ENCODE data around the gene EEFSEC.
A peak's percentile ranks its signal among the peaks of the same experiment; 100 is the strongest.

The EEFSEC gene

GRCh38 chr3:128222796-128223385 lies 69.6 kb downstream of the EEFSEC start:
- Histone ChIP-seq H2BK120ac (ENCODE audit: low read depth, low read length) (no peak overlapping the region), H3K79me1 (ENCODE audit: low read length) (no peaks in the 10 kb centered on the region), H3K27ac (ENCODE audit: low read depth, low read length) (no peak overlapping the region), H3K27me3 (ENCODE audit: insufficient read depth, low read length, poor library complexity) (no peaks in the 10 kb centered on the region), H3K4me2 (ENCODE audit: low read length) (no peak overlapping the region), H3K36me3 (ENCODE audit: control insufficient read depth, insufficient read depth, low read length) (no peaks in the 10 kb centered on the region), H2AK5ac (ENCODE audit: low read length) (no peak overlapping the region), H3K79me2 (ENCODE audit: control insufficient read depth, insufficient read depth, low read length) (no peaks in the 10 kb centered on the region), H3K23ac (ENCODE audit: low read length) (no peak overlapping the region), H3K9ac (ENCODE audit: low read length) (no peak overlapping the region), H3K18ac (ENCODE audit: low read length) (no peak overlapping the region), H3K4me3 (ENCODE audit: low read length) (no peak overlapping the region), H4K8ac (ENCODE audit: low read depth, low read length) (no peak overlapping the region), H4K5ac (ENCODE audit: low read length) (no peak overlapping the region), H3K4ac (ENCODE audit: low read depth, low read length) (no peak overlapping the region), H2BK5ac (ENCODE audit: low read length) (no peak overlapping the region), H3K56ac (ENCODE audit: low read length) (no peak overlapping the region), H2BK15ac (replicated peaks; ENCODE audit: low read depth) (no peak overlapping the region), H3K4me1 (ENCODE audit: control insufficient read depth, low read depth, low read length) (no peaks in the 10 kb centered on the region)
- DNase-seq: no peak

- Histone ChIP-seq H3K23ac (ENCODE audit: low read length) (no peak overlapping the region), H3K79me1 (ENCODE audit: low read length) (no peaks in the 10 kb centered on the region), H2AK5ac (ENCODE audit: low read length) (no peak overlapping the region), H4K8ac (ENCODE audit: low read depth, low read length) (no peak overlapping the region), H3K79me2 (ENCODE audit: control insufficient read depth, insufficient read depth, low read length) (no peaks in the 10 kb centered on the region), H2BK15ac (replicated peaks; ENCODE audit: low read depth) (no peak overlapping the region), H3K4me1 (ENCODE audit: control insufficient read depth, low read depth, low read length) (no peaks in the 10 kb centered on the region), H3K27ac (ENCODE audit: low read depth, low read length) (no peak overlapping the region), H3K18ac (ENCODE audit: low read length) (no peak overlapping the region), H3K4me2 (ENCODE audit: low read length) (no peak overlapping the region), H2BK120ac (ENCODE audit: low read depth, low read length) (no peak overlapping the region), H3K36me3 (ENCODE audit: control insufficient read depth, insufficient read depth, low read length) (no peaks in the 10 kb centered on the region), H2BK5ac (ENCODE audit: low read length) (no peak overlapping the region), H3K4ac (ENCODE audit: low read depth, low read length) (no peak overlapping the region), H3K56ac (ENCODE audit: low read length) (peak overlapping the region; percentile 25), H4K5ac (ENCODE audit: low read length) (no peak overlapping the region), H3K27me3 (ENCODE audit: insufficient read depth, low read length, poor library complexity) (no peaks in the 10 kb centered on the region), H3K9ac (ENCODE audit: low read length) (no peak overlapping the region), H3K4me3 (ENCODE audit: low read length) (no peak overlapping the region)
- no CpG with 5 or more reads among the region's 8 CpGs for WGBS (ENCODE audit: extremely low coverage, insufficient coverage, low lambda C conversion rate)
- DNase-seq: no peak
Observed at GRCh38 chr3:128226186-128226725, 73.0 kb downstream of the EEFSEC start.

GRCh38 chr3:128226795-128227395 lies 73.6 kb downstream of the EEFSEC start:
- H3K18ac ChIP-seq (ENCODE audit: low read length): no peak overlapping the region
- no peak overlapping the region for H3K4ac ChIP-seq (ENCODE audit: low read depth, low read length)
- no peak overlapping the region for H2BK5ac ChIP-seq (ENCODE audit: low read length)
- no peak overlapping the region for H2BK120ac ChIP-seq (ENCODE audit: low read depth, low read length)
- no peak overlapping the region for H2AK5ac ChIP-seq (ENCODE audit: low read length)
- no peaks in the 10 kb centered on the region for H3K79me1 ChIP-seq (ENCODE audit: low read length)
- H3K36me3 ChIP-seq (ENCODE audit: control insufficient read depth, insufficient read depth, low read length): no peaks in the 10 kb centered on the region
- WGBS (ENCODE audit: extremely low coverage, insufficient coverage, low lambda C conversion rate): no CpG with 5 or more reads among the region's 5 CpGs
- H3K4me1 ChIP-seq (ENCODE audit: control insufficient read depth, low read depth, low read length): peaks cover 2% of the 10 kb centered on the region
- no peak overlapping the region for H2BK15ac ChIP-seq (replicated peaks; ENCODE audit: low read depth)
- no peaks in the 10 kb centered on the region for H3K27me3 ChIP-seq (ENCODE audit: insufficient read depth, low read length, poor library complexity)
- no peak overlapping the region for H4K5ac ChIP-seq (ENCODE audit: low read length)
- DNase-seq: peak; percentile 71
- no peak overlapping the region for H3K4me2 ChIP-seq (ENCODE audit: low read length)
- H3K23ac ChIP-seq (ENCODE audit: low read length): no peak overlapping the region
- H3K56ac ChIP-seq (ENCODE audit: low read length): no peak overlapping the region
- H3K4me3 ChIP-seq (ENCODE audit: low read length): no peak overlapping the region
- no peak overlapping the region for H3K27ac ChIP-seq (ENCODE audit: low read depth, low read length)
- H3K9ac ChIP-seq (ENCODE audit: low read length): no peak overlapping the region
- H3K79me2 ChIP-seq (ENCODE audit: control insufficient read depth, insufficient read depth, low read length): no peaks in the 10 kb centered on the region
- no peak overlapping the region for H4K8ac ChIP-seq (ENCODE audit: low read depth, low read length)

- Histone ChIP-seq H3K79me2 (ENCODE audit: control insufficient read depth, insufficient read depth, low read length) (no peaks in the 10 kb centered on the region), H3K36me3 (ENCODE audit: control insufficient read depth, insufficient read depth, low read length) (no peaks in the 10 kb centered on the region), H2BK120ac (ENCODE audit: low read depth, low read length) (no peak overlapping the region), H4K5ac (ENCODE audit: low read length) (no peak overlapping the region), H3K79me1 (ENCODE audit: low read length) (no peaks in the 10 kb centered on the region), H3K4me1 (ENCODE audit: control insufficient read depth, low read depth, low read length) (peaks cover 2% of the 10 kb centered on the region), H3K4me2 (ENCODE audit: low read length) (no peak overlapping the region), H4K8ac (ENCODE audit: low read depth, low read length) (no peak overlapping the region), H2AK5ac (ENCODE audit: low read length) (no peak overlapping the region), H3K4me3 (ENCODE audit: low read length) (no peak overlapping the region), H3K23ac (ENCODE audit: low read length) (no peak overlapping the region), H3K18ac (ENCODE audit: low read length) (no peak overlapping the region), H3K27me3 (ENCODE audit: insufficient read depth, low read length, poor library complexity) (no peaks in the 10 kb centered on the region), H2BK5ac (ENCODE audit: low read length) (no peak overlapping the region), H2BK15ac (replicated peaks; ENCODE audit: low read depth) (no peak overlapping the region), H3K27ac (ENCODE audit: low read depth, low read length) (no peak overlapping the region), H3K9ac (ENCODE audit: low read length) (no peak overlapping the region), H3K4ac (ENCODE audit: low read depth, low read length) (no peak overlapping the region), H3K56ac (ENCODE audit: low read length) (no peak overlapping the region)
- DNase-seq: no peak
- no CpG with 5 or more reads among the region's 4 CpGs for WGBS (ENCODE audit: extremely low coverage, insufficient coverage, low lambda C conversion rate)
Observed at GRCh38 chr3:128227507-128227906, 74.2 kb downstream of the EEFSEC start.

DNA sequence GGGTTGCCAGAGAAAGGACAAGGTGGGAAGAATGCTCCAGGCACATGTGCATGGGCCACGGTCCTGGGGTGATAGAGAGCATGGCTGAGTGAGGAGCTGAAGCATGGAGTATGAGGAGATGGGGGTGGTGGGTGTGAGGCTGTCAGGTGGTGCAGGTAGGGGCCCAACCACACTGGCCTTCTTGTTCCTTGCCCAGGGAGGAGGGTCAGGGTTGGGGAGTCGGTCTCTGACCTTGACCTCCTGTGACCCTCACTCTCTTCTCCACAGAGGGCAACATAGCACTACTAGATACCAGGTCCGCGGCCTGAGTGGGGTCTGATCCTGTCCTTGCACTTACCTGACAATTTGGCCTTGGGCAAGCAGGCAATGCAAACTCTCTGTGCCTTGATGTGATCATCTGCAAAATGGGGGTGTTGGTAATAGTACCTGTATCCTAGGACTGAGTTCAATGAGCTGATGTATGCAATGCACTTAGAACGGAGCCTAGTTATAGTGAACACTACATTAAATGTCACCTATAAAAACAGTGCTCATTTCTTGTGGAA lies 75.2 kb downstream of the EEFSEC start:
- Histone ChIP-seq H3K18ac (ENCODE audit: low read length) (no peak overlapping the region), H3K79me1 (ENCODE audit: low read length) (no peaks in the 10 kb centered on the region), H2BK15ac (replicated peaks; ENCODE audit: low read depth) (no peak overlapping the region), H2BK120ac (ENCODE audit: low read depth, low read length) (no peak overlapping the region), H3K4ac (ENCODE audit: low read depth, low read length) (no peak overlapping the region), H3K4me2 (ENCODE audit: low read length) (no peak overlapping the region), H3K27ac (ENCODE audit: low read depth, low read length) (no peak overlapping the region), H4K5ac (ENCODE audit: low read length) (no peak overlapping the region), H3K9ac (ENCODE audit: low read length) (no peak overlapping the region), H3K79me2 (ENCODE audit: control insufficient read depth, insufficient read depth, low read length) (no peaks in the 10 kb centered on the region), H2AK5ac (ENCODE audit: low read length) (no peak overlapping the region), H3K56ac (ENCODE audit: low read length) (no peak overlapping the region), H3K4me3 (ENCODE audit: low read length) (no peak overlapping the region), H3K23ac (ENCODE audit: low read length) (no peak overlapping the region), H3K27me3 (ENCODE audit: insufficient read depth, low read length, poor library complexity) (no peaks in the 10 kb centered on the region), H3K4me1 (ENCODE audit: control insufficient read depth, low read depth, low read length) (peaks cover 2% of the 10 kb centered on the region), H3K36me3 (ENCODE audit: control insufficient read depth, insufficient read depth, low read length) (no peaks in the 10 kb centered on the region), H2BK5ac (ENCODE audit: low read length) (no peak overlapping the region), H4K8ac (ENCODE audit: low read depth, low read length) (no peak overlapping the region)
- no CpG with 5 or more reads among the region's 5 CpGs for WGBS (ENCODE audit: extremely low coverage, insufficient coverage, low lambda C conversion rate)
- no peak for DNase-seq

All from mesendoderm (in vitro differentiated cells).